Dermis blood vessel endothelial cell (primary cell): ENCODE measurements around the gene NPIPA5. TPM values are rescaled to one million over a fixed set of nuclear protein-coding genes. Genes with fewer than 3 reads are reported as not detected.
"Not testable (repeated sequence)": the region's sequence is repeated elsewhere in the genome, so short reads cannot be mapped to it uniquely, and the experiment has no call there.

Source experiments
- DNase-seq: peaks from one replicate; pipeline ENCODE4 v3.0.0; 2010
- total RNA-seq: library from RNA; depleted of rRNA; stranded (reverse); fragments of >200 nt; gene quantifications from 2 replicates; pipeline ENCODE4 v1.2.3, GENCODE V29; 2014

The NPIPA5 gene
- total RNA-seq, 1 donor from 2014 or later = 1.0 TPM

DNA sequence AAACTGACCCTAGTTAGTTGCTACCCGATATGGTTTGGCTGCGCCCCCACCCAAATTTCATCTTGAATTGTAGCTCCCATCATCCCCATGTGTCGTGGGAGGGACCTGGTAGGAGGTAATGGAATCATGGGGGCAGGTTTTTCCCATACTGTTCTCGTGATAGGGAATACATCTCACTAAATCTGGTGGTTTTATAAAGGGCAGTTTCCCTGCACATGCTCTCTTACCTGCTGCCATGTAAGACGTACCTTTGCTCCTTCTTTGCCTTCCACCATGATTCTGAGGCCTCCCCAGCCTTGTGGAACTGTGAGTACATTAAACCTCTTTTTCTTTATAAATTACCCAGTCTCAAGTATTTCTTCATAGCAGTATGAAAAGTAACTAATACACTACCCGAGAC lies 10.0 kb upstream of the NPIPA5 start:
- not testable (repeated sequence) for DNase-seq

DNA sequence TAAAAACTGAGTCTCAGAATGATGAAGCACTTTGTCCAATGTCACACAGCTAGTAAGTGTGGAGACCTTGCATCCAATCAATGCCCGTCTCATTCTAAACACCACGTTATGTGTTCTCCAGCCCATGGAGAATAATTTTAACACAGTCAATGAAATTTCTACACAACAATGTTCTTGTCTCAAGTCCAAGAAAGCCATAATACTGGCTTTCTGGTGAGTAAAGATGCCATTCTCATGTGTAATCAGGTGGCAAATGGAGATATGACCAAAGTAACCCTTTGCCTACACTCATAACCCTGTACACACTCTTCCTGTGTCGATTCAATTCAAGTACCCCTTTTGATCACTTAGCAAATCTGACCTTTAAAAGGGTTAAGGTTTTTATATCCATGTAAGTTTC lies 4.7 kb upstream of the NPIPA5 start:
- not testable (repeated sequence) for DNase-seq

DNA sequence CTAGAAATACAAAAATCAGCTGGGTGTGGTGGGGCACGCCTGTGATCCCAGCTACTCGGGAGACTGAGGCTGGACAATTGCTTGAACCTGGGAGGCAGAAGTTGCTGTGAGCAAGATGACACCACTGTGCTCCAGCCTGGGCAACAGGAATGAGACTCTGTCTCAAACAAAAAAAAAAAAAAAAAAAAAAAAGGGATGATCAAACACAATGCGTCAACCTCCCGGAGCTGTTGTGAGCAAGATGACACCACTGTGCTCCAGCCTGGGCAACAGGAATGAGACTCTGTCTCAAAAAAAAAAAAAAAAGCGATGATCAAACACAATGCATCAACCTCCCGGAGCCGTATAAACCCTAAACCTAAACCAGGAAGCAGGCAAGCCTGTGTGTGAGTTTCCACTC lies 20.6 kb downstream of the NPIPA5 start:
- not testable (repeated sequence) for DNase-seq

DNA sequence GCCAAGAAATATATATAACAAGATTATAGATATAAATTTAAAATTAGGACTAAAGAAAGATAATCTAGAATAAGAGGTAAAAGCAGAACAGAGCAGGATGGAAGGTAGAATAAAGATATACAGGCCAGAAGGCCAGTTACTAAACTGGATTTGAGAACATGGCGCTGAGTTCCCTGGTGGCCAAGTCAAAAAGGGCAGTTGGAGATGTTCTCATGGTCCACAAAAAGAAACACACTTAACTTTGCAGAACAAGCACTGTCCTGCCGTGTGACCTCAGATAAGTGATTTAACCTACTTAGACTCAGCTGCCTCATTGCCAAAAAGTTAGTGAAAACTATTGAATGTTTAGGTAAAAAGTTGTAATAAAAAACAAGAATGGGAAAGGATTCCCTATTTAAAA lies 23.2 kb downstream of the NPIPA5 start:
- DNase-seq = not testable (repeated sequence)

DNA sequence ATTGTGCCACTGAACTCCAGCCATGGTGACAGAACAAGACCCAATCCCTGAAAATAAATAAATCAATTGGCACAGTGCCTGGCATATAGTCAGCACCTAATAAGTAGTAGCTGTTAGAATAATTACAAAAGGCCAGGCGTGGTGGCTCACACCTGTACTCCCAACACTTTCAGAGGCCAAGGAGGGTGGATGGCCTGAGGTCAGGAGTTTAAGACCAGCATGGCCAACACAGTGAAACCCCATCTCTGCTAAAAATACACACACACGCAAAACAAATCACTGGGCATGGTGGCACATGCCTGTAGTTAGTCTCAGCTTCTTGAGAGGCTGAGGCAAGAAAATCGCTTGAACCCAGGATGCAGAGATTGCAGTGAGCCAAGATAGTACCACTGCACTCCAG lies 25.2 kb downstream of the NPIPA5 start:
- DNase-seq = not testable (repeated sequence)

DNA sequence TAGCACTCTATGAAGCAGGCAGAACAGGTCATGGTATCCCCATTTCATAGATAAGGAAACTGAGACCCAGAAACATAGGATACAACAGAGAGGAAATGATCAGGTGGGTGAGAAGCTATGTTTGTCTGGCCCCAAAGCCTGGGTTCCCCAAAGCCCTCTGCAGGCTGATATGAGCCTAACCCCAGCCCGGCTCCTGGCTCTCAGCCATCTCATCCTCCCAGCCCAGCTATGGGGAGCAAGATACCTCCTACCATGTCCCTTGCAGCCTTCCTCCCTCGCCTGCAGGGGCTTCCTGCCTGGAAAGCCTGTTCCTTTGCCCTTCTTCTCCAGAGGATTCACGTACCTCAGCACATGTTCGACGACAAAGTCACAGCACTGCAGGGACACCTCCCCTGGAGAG lies 26.3 kb downstream of the NPIPA5 start:
- DNase-seq = not testable (repeated sequence)

DNA sequence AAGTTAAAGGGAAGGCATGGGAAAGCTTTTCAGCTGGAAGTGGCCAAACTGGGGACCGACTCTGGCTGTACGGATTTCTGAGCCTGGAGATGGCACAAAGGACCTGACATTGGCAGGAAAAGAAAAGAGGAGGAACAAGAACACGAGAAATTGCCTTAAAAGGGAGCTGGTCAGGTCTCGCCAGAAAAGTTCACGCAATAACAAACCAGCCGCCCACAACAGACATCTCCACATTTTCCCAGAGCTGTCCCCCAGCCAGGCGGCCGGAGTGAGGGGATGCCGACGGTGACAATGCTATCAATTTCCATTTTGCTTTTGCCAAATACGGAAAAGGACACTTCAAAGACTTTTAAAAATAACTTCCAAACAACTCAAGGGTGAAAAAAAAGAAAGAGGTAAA lies 26.8 kb downstream of the NPIPA5 start:
- not testable (repeated sequence) for DNase-seq

DNA sequence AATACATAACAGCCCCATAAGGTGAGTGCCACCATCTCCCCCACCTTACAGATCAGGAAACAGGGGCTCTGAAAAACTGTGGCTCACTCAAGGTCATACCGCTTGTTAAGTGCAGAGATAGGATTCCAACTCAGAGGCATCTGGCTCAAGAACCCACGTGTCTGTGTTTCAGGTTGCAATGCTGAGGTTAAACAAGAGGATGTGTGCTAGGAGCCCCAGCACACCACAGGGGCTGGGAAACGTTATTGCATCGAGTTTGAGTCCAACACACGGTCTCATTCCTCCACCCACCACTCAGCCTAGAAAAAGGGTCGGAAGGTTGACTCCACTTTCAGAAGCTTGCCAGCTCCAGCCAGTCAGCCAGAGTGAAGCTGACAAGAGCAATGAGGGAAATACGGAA lies 29.4 kb downstream of the NPIPA5 start:
- not testable (repeated sequence) for DNase-seq

DNA sequence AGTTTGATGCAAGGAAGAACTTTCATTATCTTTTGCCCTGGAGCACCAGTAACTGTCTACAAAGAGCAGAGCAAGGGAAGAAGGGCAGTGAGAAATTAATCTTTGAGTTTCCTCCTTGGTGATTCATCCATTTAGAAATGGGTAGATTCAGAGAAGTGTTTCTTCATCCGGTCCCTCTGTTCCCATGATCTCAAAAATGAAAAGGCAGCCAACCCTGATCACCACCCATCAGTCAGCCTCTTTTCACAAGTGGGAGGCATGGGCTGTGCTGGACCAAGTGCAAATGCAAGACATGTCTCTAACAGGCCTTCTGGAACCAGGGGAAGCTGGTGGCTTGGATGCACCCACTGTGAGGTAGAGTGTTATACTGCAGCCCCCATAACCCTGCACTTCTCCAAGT lies 35.8 kb downstream of the NPIPA5 start:
- not testable (repeated sequence) for DNase-seq

DNA sequence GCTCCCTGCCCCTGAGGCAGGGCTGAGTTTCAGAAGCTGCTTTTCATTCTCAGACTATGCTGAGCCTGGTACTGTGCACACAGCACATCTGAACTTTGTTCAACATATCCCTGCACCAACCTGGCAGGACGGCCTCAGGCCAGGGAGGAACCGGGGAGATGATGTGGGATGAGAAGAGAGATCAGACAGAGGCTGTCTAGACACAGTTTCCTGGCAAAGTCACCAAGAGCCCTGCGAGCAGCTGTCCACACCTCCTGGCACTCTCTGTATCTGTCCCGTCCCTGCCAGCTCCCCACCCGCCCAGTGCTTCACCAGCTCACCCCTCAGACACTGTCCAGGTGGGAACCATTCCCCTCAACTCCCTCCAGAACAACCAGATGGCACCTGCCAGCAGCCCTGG lies 39.1 kb downstream of the NPIPA5 start:
- DNase-seq = not testable (repeated sequence)

DNA sequence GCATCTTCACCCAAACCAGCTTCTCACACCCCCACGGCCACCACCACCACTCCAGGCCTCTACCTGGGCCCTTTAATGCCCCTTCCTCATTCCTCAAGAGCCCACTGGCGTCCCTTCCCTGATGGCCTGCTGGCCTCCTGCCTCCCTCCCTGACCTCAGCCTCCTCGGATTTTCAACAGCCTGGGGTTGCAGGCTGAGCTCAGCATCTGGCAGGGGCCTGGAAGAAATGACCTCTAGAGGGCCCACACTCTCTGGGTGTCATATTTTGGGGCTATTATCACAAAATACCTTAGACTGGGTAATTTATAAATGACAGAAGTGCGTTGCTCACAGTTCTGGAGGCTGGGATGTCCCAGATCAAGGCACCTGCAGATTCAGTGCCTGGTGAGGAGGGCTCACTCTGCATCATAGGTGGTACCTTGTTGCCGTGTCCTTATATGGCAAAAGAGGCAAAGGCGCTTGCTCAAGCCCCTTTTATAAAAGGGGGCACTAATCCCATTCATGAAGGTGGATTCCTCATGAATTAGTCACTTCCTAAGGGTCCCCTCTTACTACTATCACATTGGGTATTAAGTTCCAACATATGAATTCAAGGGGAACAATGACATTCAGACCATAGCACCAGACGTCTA lies 40.0 kb downstream of the NPIPA5 start:
- DNase-seq = not testable (repeated sequence)

DNA sequence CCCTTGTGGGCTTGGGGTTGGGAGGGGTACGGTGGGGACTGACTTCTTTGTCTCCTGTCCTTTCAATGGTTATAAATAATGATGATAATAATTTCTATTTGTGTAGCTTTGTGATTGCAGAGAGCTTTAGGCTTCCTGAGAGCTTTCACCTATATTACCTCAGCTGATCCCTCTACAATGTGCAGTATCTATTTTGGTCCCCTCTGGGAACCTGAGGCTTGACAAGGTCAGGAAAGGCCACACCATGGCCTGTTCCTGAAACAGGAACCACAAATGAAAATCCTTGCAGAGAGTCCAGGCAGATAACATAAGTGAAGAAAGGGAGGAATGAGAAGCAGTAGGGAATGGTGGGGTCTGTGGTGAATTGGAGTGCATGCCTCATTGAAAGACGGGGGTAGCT lies 42.5 kb downstream of the NPIPA5 start:
- DNase-seq = not testable (repeated sequence)

DNA sequence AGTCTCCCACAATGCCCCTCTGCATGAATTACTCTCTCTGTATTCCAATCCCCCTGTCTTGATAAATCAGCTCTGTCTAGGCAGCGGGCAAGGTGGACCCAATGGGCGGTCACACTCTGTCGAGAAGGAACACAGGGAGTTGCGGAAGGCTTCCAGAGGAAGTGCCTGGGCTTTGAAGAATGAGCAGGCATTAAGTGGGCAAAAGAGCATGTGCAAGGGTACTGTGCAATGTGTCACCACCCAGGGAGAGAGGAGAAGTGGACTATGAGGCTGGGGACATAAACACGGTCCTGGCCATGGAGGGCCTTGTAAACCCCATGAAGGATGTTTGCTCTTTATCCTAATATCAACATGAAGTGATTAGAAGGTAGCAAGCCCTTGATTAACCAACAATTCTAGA lies 44.1 kb downstream of the NPIPA5 start:
- DNase-seq = not testable (repeated sequence)

DNA sequence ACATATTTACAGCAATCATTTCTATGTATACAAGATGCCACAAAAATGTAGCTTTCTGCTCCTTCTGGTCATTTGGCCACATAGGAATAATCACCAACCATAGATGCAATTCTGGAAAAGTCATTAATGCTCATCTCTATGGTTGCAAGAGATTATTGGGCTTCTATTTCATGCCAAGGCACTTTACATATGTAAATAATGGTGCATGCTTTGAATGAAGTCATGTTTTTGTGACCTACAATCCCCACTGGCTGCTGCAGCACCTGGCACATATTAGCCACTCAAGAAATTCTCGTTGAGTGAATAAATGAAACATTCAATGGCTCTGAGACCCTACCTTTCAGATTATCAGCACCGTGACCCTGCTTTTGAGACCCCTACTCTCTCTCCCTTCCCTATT lies 47.1 kb downstream of the NPIPA5 start:
- DNase-seq = not testable (repeated sequence)

DNA sequence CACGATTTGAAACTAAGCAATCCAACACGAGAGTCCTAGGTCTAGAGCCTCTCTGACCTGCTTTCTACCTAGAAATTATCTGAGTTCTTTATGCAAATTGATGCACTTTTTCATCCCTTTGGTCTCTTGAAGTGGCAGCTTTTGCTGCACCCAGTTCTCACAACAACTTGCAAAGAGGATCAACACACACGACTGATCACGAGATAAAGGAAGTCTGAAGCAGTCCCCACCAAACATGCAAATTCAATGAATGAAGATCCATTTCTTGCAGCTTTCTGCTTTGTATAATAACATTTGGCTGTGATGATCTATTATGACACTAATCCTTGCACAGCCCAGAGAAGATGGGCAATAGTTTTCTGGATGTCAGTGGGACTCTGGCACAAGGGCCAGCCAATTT lies 53.1 kb downstream of the NPIPA5 start:
- not testable (repeated sequence) for DNase-seq

DNA sequence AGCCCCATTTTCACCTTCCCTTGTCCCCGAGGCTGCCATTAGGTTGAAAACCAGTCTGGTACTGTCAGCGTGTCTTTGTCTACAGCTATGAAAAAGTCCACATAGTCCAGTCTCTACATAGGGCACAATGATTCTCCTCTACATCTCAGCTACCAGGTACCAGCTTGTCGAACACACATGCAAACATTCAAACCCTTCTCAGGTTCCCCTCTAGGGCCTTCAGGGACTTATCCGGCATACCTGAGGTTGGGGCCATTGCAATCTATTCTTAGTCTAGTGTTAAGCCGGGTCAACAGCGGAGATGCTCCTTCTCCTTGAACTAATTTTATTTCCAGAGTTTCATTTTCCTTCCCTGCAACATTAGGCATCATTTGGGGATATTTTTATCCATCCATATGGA lies 54.7 kb downstream of the NPIPA5 start:
- not testable (repeated sequence) for DNase-seq

DNA sequence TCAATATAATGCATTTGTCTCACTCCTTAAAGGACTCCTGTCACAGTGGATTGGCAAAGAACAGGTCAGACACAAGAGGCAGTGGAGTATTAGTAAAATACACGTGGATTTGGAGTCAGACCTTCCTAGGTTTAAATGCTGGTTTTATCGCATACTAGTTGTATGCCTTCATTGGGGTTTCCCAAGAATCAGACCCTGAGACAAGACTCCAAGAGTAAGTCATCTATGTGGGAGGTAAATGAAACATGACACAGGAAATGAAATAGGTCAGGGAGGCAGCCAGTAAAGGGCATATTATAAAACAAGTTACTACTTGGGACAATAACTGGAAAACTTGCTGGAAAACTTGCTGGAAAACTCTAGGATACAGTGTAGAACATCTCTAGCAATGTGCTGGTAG lies 56.9 kb downstream of the NPIPA5 start:
- not testable (repeated sequence) for DNase-seq

DNA sequence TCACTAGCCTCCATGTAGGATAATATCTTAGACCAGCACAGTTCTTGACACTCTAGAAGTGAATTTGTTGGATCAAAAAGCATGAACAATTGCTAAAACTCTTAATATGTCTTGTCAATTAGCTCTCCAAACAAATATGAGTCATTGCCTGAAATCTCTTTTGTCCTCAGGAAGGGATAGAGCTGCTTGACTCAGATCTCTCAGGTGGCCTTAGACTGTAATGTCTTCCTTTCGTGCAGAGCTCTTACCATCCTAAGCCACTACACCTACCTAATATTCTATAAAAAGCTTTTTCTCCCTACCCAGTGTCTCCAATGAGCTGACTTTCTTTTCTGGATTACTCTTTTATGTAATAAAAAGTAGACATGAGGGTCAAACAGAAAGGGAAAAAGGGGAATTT lies 63.5 kb downstream of the NPIPA5 start:
- not testable (repeated sequence) for DNase-seq

Other genes with a start within 250 kb of the NPIPA5 start
- gene MPV17L, start 17.5 kb upstream of the NPIPA5 start, total RNA-seq = 0.19 and 0.34 TPM in 2 replicates
- gene BMERB1, start 56.3 kb upstream of the NPIPA5 start, total RNA-seq = 12.5 and 12.6 TPM in 2 replicates